CD4-positive, alpha-beta memory T cell (primary cell): ENCODE data around the gene PAM16. TPM values are rescaled to one million over a fixed set of nuclear protein-coding genes. Genes with fewer than 3 reads are reported as not detected.

ENCODE experiments used
- CTCF ChIA-PET: fragments of 350-600 bp; sonication (Branson Sonifier 250); formaldehyde crosslinking; loops from one replicate; lab custom pipeline; 2021; ENCODE audit warnings: inconsistent platforms; ENCODE audit not compliant: partially characterized antibody; lab: Charles Lee
- POLR2A ChIA-PET: fragments of 350-600 bp; sonication (Branson Sonifier 250); formaldehyde crosslinking; loops from one replicate; lab custom pipeline; 2021; ENCODE audit not compliant: partially characterized antibody; lab: Charles Lee
- DNase-seq, 5 donors: peaks; one replicate each; pipeline versions ENCODE4 v3.0.0 to v3.0.0-alpha.2; 2020 to 2022; ENCODE audit warnings: mixed read lengths in 1 of 5
- H3K27ac ChIP-seq: one replicate; pipeline ENCODE4 v1.7.0; 2013; ENCODE audit warnings: low read depth, low read length
- H3K27me3 ChIP-seq: 2 replicates; pipeline ENCODE4 v1.7.0; 2013; ENCODE audit warnings: mild to moderate bottlenecking, low read length, moderate library complexity; ENCODE audit not compliant: insufficient read depth
- H3K36me3 ChIP-seq: 2 replicates; pipeline ENCODE4 v1.7.0; 2013; ENCODE audit warnings: mild to moderate bottlenecking, low read length, moderate library complexity; ENCODE audit not compliant: insufficient read depth
- H3K4me1 ChIP-seq: 2 replicates; pipeline ENCODE4 v1.7.0; 2013; ENCODE audit warnings: mild to moderate bottlenecking, low read length, moderate library complexity; ENCODE audit not compliant: insufficient read depth
- H3K4me3 ChIP-seq, 2 donors: one replicate each; pipeline ENCODE4 v1.7.0; 2013; ENCODE audit warnings: low read length in 2 of 2, mild to moderate bottlenecking in 1 of 2
- H3K9me3 ChIP-seq, 2 donors: one replicate each; pipeline ENCODE4 v1.7.0; 2013; ENCODE audit warnings: low read length in 2 of 2, control low read depth in 1 of 2; ENCODE audit not compliant: control insufficient read depth in 1 of 2
- H3K27ac Mint-ChIP-seq, 7 donors: one replicate each; pipeline ENCODE4 v1.8.0; 2020 to 2021; ENCODE audit warnings: mixed read lengths in 7 of 7, mild to moderate bottlenecking in 6 of 7, inconsistent platforms in 3 of 7, moderate library complexity in 3 of 7
- H3K27me3 Mint-ChIP-seq, 2 donors: one replicate each; pipeline ENCODE4 v1.8.0; 2020 to 2021; ENCODE audit warnings: mixed read lengths in 2 of 2
- H3K36me3 Mint-ChIP-seq, 2 donors: one replicate each; pipeline ENCODE4 v1.8.0; 2020 to 2021; ENCODE audit warnings: mixed read lengths in 2 of 2, inconsistent platforms in 1 of 2, mild to moderate bottlenecking in 1 of 2
- H3K4me1 Mint-ChIP-seq, 4 donors: one replicate each; pipeline ENCODE4 v1.8.0; 2020 to 2021; ENCODE audit warnings: mixed read lengths in 4 of 4, mild to moderate bottlenecking in 1 of 4
- H3K4me3 Mint-ChIP-seq, 8 donors: one replicate each; pipeline ENCODE4 v1.8.0; 2020 to 2021; ENCODE audit warnings: mixed read lengths in 8 of 8, mild to moderate bottlenecking in 7 of 8, moderate library complexity in 6 of 8, inconsistent platforms in 3 of 8
- H3K9me3 Mint-ChIP-seq, 8 donors: one replicate each; pipeline ENCODE4 v1.8.0; 2020 to 2021; ENCODE audit warnings: mixed read lengths in 8 of 8, mild to moderate bottlenecking in 5 of 8, inconsistent platforms in 3 of 8, moderate library complexity in 1 of 8
- intact Hi-C: fragments of 100-400 bp; cut with micrococcal nuclease; formaldehyde crosslinking; loops from one replicate; pipeline ENCODE4 v1.15.1; 2023
- polyA plus RNA-seq, 2 donors: library from polyadenylated mRNA; unstranded; fragments of 300-500 nt; fragmentation: Illumina TruSeq; gene quantifications; one replicate each; pipeline ENCODE4 v1.2.3, GENCODE V29; 2021
- total RNA-seq, 2 experiments: library from RNA; stranded (reverse); gene quantifications; one replicate each; pipeline ENCODE4 v1.2.3, GENCODE V29; 2021

Gene PAM16
- total and polyA plus RNA-seq, 4 experiments from 2014 or later = 34.6 to 54.8 (median 36.7) TPM

DNA sequence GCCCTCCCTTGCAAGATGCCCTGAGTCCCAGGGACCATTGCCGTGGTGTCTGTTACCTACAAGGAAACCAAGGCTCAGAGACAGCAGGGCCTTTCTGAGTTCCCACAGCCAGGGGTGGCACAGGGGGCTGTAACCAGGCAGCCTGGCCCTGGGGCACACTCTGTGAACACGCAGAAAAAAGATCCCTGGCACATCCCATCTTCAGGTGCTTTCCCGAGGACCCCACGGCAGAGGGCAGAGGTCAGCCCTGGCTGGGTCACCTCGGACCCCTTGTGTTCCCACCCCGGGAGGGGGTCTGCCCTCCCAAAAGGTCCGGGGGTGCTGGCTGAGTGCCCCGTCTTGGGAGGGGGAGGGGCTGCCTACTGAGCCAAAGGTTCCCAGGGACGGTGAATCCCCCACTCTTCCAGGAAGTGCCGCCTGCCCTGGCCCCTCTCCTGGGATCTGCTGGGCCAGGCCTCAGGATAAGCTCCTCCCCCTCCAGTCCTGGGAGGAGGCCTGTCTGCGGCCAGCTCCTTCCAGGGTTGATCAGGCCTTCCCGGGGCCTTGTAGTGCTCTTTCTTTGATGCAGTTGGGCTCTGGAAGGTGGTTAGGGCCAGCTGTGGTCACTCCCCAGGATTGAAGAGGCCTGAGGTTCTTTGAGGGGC lies 27.2 kb downstream of the PAM16 start:
- peak overlapping the region in 1 of 7 donors; percentile 63 for H3K27ac Mint-ChIP-seq
- H3K4me1 Mint-ChIP-seq = peaks cover 1 to 7% (median 6%) of the 10 kb centered on the region in 4 donors
- H3K36me3 Mint-ChIP-seq = no peaks in the 10 kb centered on the region
- ChIA-PET POLR2A (interaction anchor here (0.5 kb wide), 1 partner anchor 860 kb away, joined by 3 read pairs; no protein-coding TSS in a partner anchor), CTCF (interaction anchor here (13.3 kb wide), 1 partner anchor 35 kb away, joined by 161 read pairs; no protein-coding TSS in a partner anchor)
- no peak overlapping the region for H3K4me3 ChIP-seq
- intact Hi-C loops = no loop called here
- no peak overlapping the region for H3K4me3 Mint-ChIP-seq
- H3K27me3 Mint-ChIP-seq = no peaks in the 10 kb centered on the region
- no peak for DNase-seq
- no peak overlapping the region for H3K27ac ChIP-seq
- H3K9me3 ChIP-seq = no peaks in the 10 kb centered on the region
- H3K27me3 ChIP-seq = no peaks in the 10 kb centered on the region
- peaks cover 16% of the 10 kb centered on the region for H3K4me1 ChIP-seq
- no peaks in the 10 kb centered on the region for H3K36me3 ChIP-seq
- H3K9me3 Mint-ChIP-seq = no peaks in the 10 kb centered on the region

DNA sequence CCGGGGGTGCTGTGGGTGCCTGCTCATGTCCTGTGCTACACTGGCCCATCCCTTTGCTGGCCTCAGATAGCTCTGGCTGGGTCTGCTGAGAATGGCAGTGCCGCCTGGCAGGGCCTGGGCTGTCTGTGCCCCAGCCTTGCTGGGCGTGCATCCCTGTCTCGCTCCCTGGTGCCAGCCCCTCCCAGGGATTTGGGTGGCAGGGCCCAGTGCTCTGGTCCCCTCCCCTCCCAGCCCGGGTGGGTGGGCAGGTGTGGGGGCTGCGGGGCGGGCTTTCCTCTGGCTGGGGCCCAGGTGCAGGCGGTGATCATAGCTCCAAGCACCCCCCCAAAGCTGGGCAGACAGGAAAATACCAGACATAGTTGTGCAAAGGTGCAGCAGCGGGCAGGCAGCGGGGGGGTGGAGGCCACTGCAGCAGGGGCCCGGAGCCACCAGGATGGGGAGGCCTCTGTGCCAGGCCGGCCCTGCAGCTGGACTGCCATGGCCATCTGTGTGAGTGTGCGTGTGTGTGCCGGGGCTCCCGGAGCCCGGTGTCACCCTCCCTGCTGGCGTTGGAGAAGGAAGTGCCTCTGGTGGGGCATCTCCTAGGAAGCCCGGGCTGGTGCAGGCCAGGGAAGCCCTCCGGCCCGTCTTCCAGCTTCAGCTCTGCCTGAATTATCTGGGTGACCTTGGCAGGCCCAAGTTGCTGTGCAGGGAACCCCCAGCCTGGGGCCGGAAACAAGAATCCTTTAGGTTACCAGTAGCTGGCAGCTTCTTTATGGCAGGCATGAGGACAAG lies 27.9 kb downstream of the PAM16 start:
- H3K27ac Mint-ChIP-seq = no peak overlapping the region
- no peaks in the 10 kb centered on the region for H3K27me3 Mint-ChIP-seq
- H3K9me3 Mint-ChIP-seq = no peaks in the 10 kb centered on the region
- Histone ChIP-seq H3K4me1 (peaks cover 12% of the 10 kb centered on the region), H3K27ac (no peak overlapping the region), H3K4me3 (no peak overlapping the region), H3K9me3 (no peaks in the 10 kb centered on the region), H3K36me3 (no peaks in the 10 kb centered on the region), H3K27me3 (no peaks in the 10 kb centered on the region)
- POLR2A ChIA-PET = no interaction called here
- CTCF ChIA-PET = interaction anchor here (13.3 kb wide), 1 partner anchor 34 kb away, joined by 161 read pairs; no protein-coding TSS in a partner anchor
- no peaks in the 10 kb centered on the region for H3K36me3 Mint-ChIP-seq
- intact Hi-C loops = no loop called here
- peaks cover 1 to 12% (median 6%) of the 10 kb centered on the region in 4 donors for H3K4me1 Mint-ChIP-seq
- no peak overlapping the region for H3K4me3 Mint-ChIP-seq
- DNase-seq = no peak

DNA sequence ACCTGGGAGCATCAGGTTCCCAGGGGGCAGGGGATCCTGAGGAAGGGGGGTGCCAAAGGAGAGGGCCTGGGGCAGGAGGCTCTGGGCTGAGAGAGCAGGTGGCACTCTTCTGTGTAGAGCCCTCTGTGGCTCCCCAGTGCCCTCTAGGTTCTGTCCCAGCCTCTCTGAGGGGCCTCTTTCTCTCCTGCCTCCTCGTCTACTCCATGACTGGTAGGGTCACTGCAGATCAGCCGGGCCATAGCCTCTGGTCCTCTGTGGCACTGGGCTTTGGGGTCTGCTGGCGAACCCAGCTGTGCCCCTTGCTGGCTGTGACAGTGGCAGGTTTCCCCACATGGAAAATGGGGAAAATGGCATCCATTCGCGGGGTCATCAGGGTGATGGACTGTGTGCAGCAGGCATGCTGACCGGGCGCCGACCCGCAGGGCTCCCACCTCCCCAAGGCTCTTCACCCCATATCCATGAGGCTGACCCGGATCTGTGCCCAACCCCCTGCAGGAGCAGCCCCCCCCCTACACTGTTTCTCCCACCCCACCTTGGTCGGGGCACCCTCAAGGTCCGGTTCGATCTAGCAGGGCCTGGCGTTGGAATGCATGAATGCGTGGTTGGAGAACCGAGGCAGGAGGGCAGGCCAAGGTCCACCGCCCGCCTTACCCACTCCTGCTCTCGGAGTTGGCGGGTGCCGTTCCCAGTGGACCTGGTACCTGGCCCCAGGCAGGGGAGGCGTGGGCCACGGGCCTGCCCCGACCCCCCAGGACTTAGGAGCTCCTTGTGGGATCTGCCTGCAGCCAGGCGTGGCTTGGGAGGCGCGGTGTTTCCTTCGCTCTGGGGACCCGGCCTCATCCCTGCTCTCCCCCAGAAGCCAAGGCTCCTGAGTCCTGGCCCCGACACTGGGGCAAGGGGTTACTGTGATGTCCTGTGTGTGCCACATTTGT lies 28.7 kb downstream of the PAM16 start:
- no peak for DNase-seq
- H3K27ac Mint-ChIP-seq = peak overlapping the region in 1 of 7 donors; percentile 63
- no peaks in the 10 kb centered on the region for H3K36me3 ChIP-seq
- ChIA-PET CTCF (interaction anchor here (1.1 to 13.3 kb wide), 2 partner anchors 14 to 33 kb away, joined by 3 to 161 read pairs; no protein-coding TSS in a partner anchor), POLR2A (no interaction called here)
- H3K4me3 Mint-ChIP-seq = no peak overlapping the region
- no peaks in the 10 kb centered on the region for H3K9me3 Mint-ChIP-seq
- H3K27ac ChIP-seq = no peak overlapping the region
- H3K27me3 Mint-ChIP-seq = no peaks in the 10 kb centered on the region
- peaks cover 7% of the 10 kb centered on the region for H3K4me1 ChIP-seq
- no peaks in the 10 kb centered on the region for H3K9me3 ChIP-seq
- H3K36me3 Mint-ChIP-seq = no peaks in the 10 kb centered on the region
- no peak overlapping the region for H3K4me3 ChIP-seq
- H3K4me1 Mint-ChIP-seq = peaks cover 1 to 12% (median 5%) of the 10 kb centered on the region in 4 donors
- no peaks in the 10 kb centered on the region for H3K27me3 ChIP-seq
- intact Hi-C loops = no loop called here

DNA sequence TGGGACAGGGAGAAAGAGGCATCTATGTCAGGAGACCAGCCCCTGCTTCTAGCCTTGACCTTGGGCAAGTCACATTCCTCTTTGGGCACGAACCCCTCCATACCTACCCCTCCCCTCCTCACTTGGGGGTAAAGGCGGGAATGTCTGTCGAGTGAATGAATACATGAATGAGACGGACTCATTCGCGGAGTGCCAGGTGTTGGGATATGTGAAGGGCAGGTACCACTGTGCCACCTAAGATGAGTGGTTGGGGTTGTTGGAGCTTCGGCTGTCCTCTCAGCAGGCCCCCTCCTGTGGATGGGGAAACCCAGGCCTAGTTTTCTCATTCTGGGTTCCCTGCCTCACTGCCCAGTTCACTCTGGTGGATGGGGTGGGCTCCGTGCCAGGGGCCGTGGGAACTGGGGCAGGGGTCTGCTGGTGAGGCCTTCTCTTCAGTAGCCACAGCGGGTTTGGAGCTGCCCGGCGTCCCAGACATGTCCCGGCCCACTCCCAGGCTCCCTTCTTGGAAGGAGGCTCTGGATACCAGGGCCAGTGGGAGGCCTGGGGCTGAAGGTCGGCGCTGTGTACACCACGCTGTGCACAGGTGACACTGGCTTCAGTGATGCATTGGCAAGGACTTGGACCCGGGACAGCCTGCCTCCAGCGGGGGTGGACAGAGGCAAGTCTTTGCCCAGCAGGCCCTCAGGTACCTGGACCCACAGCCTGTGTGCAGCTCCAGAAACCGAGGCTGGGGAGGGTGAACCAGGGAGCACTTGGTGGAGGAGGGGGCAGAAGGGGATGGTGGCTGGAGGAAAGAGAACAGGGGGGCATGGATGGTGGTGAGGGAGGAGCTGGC lies 29.6 kb downstream of the PAM16 start:
- H3K4me1 ChIP-seq = peaks cover 9% of the 10 kb centered on the region
- H3K27ac ChIP-seq = no peak overlapping the region
- no peak overlapping the region for H3K4me3 ChIP-seq
- no peak for DNase-seq
- intact Hi-C loops = no loop called here
- Mint-ChIP-seq H3K4me3 (no peak overlapping the region), H3K27me3 (no peaks in the 10 kb centered on the region), H3K4me1 (peaks cover 1 to 12% (median 5%) of the 10 kb centered on the region in 4 donors), H3K36me3 (no peaks in the 10 kb centered on the region), H3K9me3 (no peaks in the 10 kb centered on the region), H3K27ac (peak overlapping the region in 1 of 7 donors; percentile 63)
- no peaks in the 10 kb centered on the region for H3K9me3 ChIP-seq
- no peaks in the 10 kb centered on the region for H3K36me3 ChIP-seq
- ChIA-PET CTCF (interaction anchor here (1.1 kb wide), 1 partner anchor 13 kb away, joined by 3 read pairs; no protein-coding TSS in a partner anchor), POLR2A (no interaction called here)
- H3K27me3 ChIP-seq = no peaks in the 10 kb centered on the region

DNA sequence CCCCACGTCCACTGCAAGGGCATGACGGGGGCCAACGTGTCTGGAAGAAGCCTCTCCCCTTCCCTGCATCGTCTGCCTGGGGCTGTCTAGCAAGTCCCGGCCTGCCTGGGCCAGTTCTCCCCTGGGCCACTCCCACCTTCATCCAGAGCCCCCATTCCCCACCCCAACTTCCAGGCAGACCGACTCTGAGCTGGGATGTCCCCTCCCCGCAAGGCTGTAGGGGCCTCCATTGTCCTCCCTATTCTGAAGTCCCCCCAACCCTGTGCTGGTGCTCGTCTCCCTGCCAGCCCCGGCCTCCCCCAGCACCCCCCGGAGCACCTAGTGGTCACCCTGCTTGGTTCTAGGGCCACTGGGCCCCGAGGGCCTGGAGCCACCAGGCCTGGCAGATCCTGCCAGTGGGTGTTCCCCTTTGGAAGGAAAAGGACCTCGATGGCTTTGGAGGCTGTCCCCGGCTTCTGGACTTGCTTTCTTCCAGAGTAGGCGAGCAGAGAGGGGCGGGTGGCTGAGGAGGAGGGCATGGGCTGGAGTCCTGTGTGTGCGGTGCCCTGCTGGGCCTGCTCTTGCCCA lies 30.5 kb downstream of the PAM16 start:
- H3K27me3 Mint-ChIP-seq = no peaks in the 10 kb centered on the region
- DNase-seq = no peak
- no peak overlapping the region for H3K4me3 Mint-ChIP-seq
- H3K36me3 ChIP-seq = no peaks in the 10 kb centered on the region
- no peaks in the 10 kb centered on the region for H3K9me3 Mint-ChIP-seq
- H3K27me3 ChIP-seq = no peaks in the 10 kb centered on the region
- intact Hi-C loops = no loop called here
- H3K27ac Mint-ChIP-seq = no peak overlapping the region
- H3K4me3 ChIP-seq = no peak overlapping the region
- no peaks in the 10 kb centered on the region for H3K9me3 ChIP-seq
- H3K4me1 Mint-ChIP-seq = peaks cover 1 to 12% (median 5%) of the 10 kb centered on the region in 4 donors
- ChIA-PET CTCF (no interaction called here), POLR2A (no interaction called here)
- no peaks in the 10 kb centered on the region for H3K36me3 Mint-ChIP-seq
- H3K27ac ChIP-seq = no peak overlapping the region
- peaks cover 11% of the 10 kb centered on the region for H3K4me1 ChIP-seq
